Stimulated activated CD8-positive, alpha-beta memory T cell treated with anti-CD3 and anti-CD28 coated beads, Interleukin-15, amount 100 ng/mL, for 24 hours (primary cell): ENCODE results near the gene SCAMP1.
"Not testable (repeated sequence)": the region's sequence is repeated elsewhere in the genome, so short reads cannot be mapped to it uniquely, and the experiment has no call there.

Experiments used
- DNase-seq: peaks from one replicate; pipeline ENCODE4 v3.0.0-alpha.2; 2020; ENCODE audit warnings: low read depth

The SCAMP1 gene

GRCh38 chr5:78424665-78425064 is 64.2 kb downstream of the SCAMP1 start:
- DNase-seq: no peak

- DNase-seq: no peak
Measured at GRCh38 chr5:78429332-78429980, 69.0 kb downstream of the SCAMP1 start.

- no peak for DNase-seq
Measured at GRCh38 chr5:78430866-78431265, 70.4 kb downstream of the SCAMP1 start.

- no peak for DNase-seq
Measured at GRCh38 chr5:78433972-78434371, 73.6 kb downstream of the SCAMP1 start.

GRCh38 chr5:78447775-78448424 is 87.5 kb downstream of the SCAMP1 start:
- DNase-seq: no peak

- DNase-seq: no peak
Measured at GRCh38 chr5:78449103-78449502, 88.7 kb downstream of the SCAMP1 start.

- not testable (repeated sequence) for DNase-seq
Measured at GRCh38 chr5:78457507-78457906, 97.1 kb downstream of the SCAMP1 start.

GRCh38 chr5:78458843-78459242 is 98.4 kb downstream of the SCAMP1 start:
- DNase-seq: no peak

- DNase-seq: no peak
Measured at GRCh38 chr5:78467140-78467539, 106.7 kb downstream of the SCAMP1 start.

- no peak for DNase-seq
Measured at GRCh38 chr5:78467752-78468357, 107.4 kb downstream of the SCAMP1 start.

GRCh38 chr5:78471896-78472295 is 111.5 kb downstream of the SCAMP1 start:
- DNase-seq: no peak

GRCh38 chr5:78472469-78473106 is 112.2 kb downstream of the SCAMP1 start:
- DNase-seq: no peak

GRCh38 chr5:78473751-78474150 is 113.3 kb downstream of the SCAMP1 start:
- no peak for DNase-seq

GRCh38 chr5:78475370-78475769 is 115.0 kb downstream of the SCAMP1 start:
- no peak for DNase-seq

- no peak for DNase-seq
Measured at GRCh38 chr5:78476795-78477194, 116.4 kb downstream of the SCAMP1 start.

- no peak for DNase-seq
Measured at GRCh38 chr5:78482948-78483347, 122.5 kb downstream of the SCAMP1 start.

- DNase-seq: no peak
Measured at GRCh38 chr5:78483809-78484521, 123.5 kb downstream of the SCAMP1 start.

- no peak for DNase-seq
Measured at GRCh38 chr5:78486218-78486617, 125.8 kb downstream of the SCAMP1 start.

- no peak for DNase-seq
Measured at GRCh38 chr5:78487846-78488245, 127.4 kb downstream of the SCAMP1 start.

GRCh38 chr5:78490709-78491485 is 130.5 kb downstream of the SCAMP1 start:
- DNase-seq: no peak

- DNase-seq: no peak
Measured at GRCh38 chr5:78492224-78492623, 131.8 kb downstream of the SCAMP1 start.

- no peak for DNase-seq
Measured at GRCh38 chr5:78492650-78493049, 132.2 kb downstream of the SCAMP1 start.
